NCI-H187 (cell line): ENCODE measurements around the gene UST.
"Not testable (repeated sequence)": the region's sequence is repeated elsewhere in the genome, so short reads cannot be mapped to it uniquely, and the experiment has no call there.

Source experiments
- DNase-seq, 2 experiments: peaks; one replicate each; lab custom pipeline; 2025; lab: John Stamatoyannopoulos, UW

Gene UST

GRCh38 chr6:148951662-148952061 lies 204.8 kb downstream of the UST start:
- no peak for DNase-seq

GRCh38 chr6:148952147-148953035 lies 205.6 kb downstream of the UST start:
- DNase-seq: no peak

GRCh38 chr6:148954461-148954860 lies 207.6 kb downstream of the UST start:
- DNase-seq: no peak

GRCh38 chr6:148954934-148955333 lies 208.1 kb downstream of the UST start:
- no peak for DNase-seq

- DNase-seq: no peak
These were observed 208.6 kb downstream of the UST start for GRCh38 chr6:148955441-148955840.

GRCh38 chr6:148956163-148956562 lies 209.3 kb downstream of the UST start:
- not testable (repeated sequence) for DNase-seq

DNA sequence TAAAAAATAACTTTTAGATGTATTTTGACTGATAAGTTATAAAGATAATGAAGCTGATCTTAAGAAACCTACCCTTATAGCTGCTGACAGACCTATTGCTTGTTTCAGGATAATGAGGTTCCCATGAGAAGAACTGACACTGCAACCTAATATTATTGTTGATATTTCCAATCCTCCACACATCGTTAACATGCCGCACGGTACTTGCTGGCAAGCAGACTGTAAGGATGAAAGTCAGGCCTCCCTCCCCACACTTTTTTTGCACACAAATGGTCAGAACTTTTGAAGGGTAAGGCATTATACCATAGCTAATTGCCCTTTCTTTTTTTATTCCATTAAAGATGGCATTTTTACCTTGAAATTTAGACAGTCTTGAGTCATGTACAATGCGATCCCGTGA lies 210.9 kb downstream of the UST start:
- no peak for DNase-seq

- DNase-seq: no peak
These were observed 212.2 kb downstream of the UST start for GRCh38 chr6:148959008-148959407.

- no peak for DNase-seq
These were observed 212.7 kb downstream of the UST start for GRCh38 chr6:148959501-148959900.

DNA sequence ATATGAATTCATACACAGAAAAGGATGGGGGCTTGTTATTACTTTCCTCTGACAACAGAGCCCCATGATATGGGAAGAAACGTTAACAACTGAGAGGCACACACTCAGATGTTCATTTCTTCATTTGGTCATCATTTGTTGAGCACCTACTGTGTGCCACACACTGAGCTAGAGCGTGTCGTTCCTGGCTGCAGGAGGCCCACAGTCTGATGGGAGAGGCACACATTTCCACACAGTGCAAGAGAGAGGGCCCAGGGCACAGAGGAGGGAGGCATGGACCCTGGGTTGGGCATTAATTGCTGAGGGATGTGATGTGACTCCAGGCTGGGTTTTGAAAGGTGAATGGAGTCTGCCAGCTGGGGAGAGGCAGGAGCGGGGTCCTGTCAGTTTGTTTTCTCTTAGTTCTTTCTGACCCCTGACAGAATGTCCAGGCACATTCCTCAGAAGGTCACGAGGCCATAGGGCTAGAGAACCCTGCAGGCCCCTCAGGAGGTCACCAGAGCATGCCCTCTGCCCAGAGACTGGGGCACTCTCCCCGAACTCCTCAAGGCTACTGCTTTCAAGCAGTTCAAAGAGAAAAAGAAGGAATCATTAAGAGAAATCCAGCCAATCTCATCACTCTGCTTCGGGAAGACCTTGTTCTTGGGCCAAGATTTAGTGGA lies 216.2 kb downstream of the UST start:
- no peak for DNase-seq

DNA sequence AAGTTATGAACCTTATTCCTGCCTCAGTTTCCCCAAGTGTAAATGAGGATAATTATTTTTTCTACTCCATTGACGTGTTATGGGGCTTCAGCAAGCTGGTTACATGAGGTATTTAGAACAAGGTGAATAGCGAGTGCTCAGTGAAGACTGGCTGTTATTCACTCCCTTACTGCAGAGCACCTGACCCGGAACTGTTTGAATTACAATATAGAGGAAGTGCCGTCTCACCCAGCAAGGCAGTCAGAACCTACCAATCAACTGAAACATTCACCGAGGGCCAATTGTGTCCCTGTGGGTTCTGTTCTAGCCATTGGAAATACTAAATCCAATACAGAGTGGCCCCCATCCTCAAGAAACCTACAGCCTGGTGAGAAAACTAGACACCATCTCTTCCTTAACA lies 216.9 kb downstream of the UST start:
- no peak for DNase-seq

GRCh38 chr6:148964467-148964866 lies 217.6 kb downstream of the UST start:
- no peak for DNase-seq

GRCh38 chr6:148965287-148965686 lies 218.5 kb downstream of the UST start:
- no peak for DNase-seq

DNA sequence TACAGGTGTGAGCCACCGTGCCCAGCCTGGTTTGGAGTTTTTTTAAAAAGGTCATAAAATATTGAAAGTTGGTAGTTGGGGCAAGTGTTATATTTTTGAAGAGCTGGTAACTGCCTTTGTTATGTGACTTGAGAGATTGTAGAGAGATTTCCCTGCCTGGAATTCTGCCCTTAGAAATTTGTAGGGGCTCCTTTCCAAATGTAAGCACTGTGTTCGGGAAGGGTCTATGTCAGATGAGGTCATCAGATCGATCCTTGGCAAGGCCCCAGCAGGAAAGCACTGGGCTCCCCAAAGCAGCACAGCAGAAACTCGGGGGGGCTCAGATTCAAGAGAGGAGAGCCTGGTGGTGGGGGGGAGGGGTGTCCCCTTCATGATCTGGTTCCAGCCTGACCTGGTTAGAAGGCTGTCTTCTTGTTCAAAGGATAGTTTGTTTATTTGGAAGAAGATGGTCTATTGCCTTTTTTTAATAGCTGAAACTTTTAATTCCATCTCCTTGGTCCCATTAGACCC lies 220.2 kb downstream of the UST start:
- DNase-seq: no peak

DNA sequence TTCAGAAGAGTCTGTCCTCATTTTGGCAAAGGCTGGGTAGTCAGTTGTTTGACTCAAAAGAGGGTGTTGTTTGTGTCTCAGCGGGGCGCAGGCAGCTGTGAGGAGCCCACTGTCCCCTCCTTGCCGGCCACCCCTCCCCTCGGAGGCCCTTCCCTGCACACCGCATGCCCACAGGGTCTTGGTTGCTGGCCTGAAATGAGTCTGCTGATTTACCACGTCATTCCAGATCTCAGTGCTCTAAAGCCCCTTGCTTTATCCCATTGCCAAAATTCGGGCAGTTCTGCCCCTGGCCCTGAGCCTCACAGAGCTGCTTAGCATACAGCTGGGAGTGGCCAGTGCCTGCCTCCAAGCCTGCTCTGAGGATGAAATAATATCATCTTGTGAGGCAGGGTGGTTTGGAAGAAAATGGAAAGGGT lies 220.7 kb downstream of the UST start:
- DNase-seq: no peak

- no peak for DNase-seq
These were observed 222.2 kb downstream of the UST start for GRCh38 chr6:148968771-148969602.

GRCh38 chr6:148969603-148970061 lies 222.8 kb downstream of the UST start:
- DNase-seq: peak; percentile 40 to 57

GRCh38 chr6:148971031-148971927 lies 224.4 kb downstream of the UST start:
- no peak for DNase-seq

GRCh38 chr6:148972481-148972880 lies 225.7 kb downstream of the UST start:
- peak; percentile 70 to 85 for DNase-seq

GRCh38 chr6:148973538-148974208 lies 226.8 kb downstream of the UST start:
- DNase-seq: no peak

DNA sequence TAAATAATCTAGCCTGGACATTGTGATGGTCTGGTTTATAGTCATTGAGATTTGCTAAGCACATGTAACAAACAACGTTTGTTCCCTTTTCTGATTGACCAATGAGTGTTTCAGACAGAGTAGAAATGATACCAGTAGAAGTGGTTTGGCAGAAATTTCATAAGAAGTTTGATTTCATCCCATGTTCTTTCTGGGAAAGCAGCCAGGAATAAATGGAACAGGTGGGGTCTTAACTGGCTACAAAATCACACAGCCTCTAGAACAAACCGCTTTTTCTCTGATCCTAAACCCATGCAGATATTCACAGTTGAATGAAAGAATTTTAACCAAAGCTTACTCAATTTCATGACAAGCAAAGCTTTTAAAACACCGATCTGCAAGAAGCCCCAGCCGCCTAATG lies 227.5 kb downstream of the UST start:
- DNase-seq: no peak
